Cardiac fibroblast (primary cell): ENCODE measurements around the gene SH3BP4.

ENCODE experiments used
- DNase-seq, 2 donors: peaks; one replicate each; pipeline versions ENCODE4 v3.0.0 to v3.0.0-alpha.2; 2010; ENCODE audit warnings: low read depth in 2 of 2
- H3K4me3 ChIP-seq, 2 donors: replicated peaks in 1 of 2; 1 replicate in 1 of 2; 2 replicates in 1 of 2; pipeline ENCODE4 v1.5.1; 2011; ENCODE audit warnings: low read depth in 2 of 2, low read length in 2 of 2, mild to moderate bottlenecking in 2 of 2, moderate library complexity in 1 of 2
- CTCF ChIP-seq: IDR thresholded peaks from one replicate; pipeline ENCODE4 v1.5.1; 2011; ENCODE audit warnings: low read depth, mild to moderate bottlenecking, low read length, inconsistent platforms

SH3BP4 gene, protein sequence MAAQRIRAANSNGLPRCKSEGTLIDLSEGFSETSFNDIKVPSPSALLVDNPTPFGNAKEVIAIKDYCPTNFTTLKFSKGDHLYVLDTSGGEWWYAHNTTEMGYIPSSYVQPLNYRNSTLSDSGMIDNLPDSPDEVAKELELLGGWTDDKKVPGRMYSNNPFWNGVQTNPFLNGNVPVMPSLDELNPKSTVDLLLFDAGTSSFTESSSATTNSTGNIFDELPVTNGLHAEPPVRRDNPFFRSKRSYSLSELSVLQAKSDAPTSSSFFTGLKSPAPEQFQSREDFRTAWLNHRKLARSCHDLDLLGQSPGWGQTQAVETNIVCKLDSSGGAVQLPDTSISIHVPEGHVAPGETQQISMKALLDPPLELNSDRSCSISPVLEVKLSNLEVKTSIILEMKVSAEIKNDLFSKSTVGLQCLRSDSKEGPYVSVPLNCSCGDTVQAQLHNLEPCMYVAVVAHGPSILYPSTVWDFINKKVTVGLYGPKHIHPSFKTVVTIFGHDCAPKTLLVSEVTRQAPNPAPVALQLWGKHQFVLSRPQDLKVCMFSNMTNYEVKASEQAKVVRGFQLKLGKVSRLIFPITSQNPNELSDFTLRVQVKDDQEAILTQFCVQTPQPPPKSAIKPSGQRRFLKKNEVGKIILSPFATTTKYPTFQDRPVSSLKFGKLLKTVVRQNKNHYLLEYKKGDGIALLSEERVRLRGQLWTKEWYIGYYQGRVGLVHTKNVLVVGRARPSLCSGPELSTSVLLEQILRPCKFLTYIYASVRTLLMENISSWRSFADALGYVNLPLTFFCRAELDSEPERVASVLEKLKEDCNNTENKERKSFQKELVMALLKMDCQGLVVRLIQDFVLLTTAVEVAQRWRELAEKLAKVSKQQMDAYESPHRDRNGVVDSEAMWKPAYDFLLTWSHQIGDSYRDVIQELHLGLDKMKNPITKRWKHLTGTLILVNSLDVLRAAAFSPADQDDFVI

DNA sequence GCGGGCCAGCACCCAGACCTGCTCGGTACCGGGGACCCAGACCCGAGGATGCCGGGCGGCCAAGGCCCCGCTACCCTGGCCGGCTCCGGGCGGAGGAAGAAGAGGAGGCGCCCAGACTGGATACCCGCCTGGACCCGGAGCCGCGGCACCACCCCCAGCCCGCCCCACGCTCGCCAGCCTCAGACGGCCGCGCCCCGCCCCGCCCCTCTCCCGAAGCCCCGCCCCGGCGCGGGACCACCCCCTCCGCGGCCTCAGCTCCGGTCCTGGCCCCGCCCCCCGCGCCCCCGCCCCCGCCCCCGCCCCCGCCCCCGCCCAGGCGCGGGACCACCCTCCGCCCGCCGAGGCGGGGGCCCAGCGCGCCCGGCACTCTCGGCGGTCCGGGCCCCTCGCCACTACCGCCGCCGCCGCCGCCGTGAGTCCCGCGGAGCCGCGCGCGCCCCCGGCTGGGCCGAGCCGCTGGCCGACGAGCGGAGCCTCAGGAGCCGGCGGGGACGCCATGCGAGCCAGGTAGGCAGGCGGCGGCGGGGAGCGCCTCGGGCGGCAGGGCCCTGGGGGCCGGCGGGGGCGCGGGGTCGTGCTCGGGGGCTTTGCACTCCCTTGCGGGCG is at the start of gene SH3BP4:
TSS of gene SH3BP4 (plus strand) at position 354 of the 606 bp plus-strand sequence. CDS start 82,986 bp downstream, outside the sequence.
- DNase-seq, result peak; percentile 73 to 87
- TF ChIP-seq CTCF, result no peak

DNA sequence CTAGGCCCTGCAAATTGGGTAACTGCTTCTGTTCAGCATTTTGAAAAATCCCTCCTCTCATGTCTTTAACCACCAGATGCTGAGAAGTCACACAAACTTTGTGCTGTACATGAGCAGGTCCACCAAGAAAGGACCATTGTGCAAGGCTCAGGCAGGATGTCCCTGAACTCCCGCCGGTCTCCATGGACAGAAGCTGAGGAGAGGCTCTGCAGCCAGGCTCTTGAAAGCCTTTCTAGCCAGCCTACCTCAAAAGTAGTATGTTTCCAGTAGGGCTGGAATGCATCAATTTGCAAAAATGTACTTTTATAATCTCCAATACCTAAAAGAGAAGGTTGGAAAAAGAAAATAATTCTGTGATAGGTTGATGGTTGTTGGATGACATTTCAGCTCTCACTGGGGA is 47.0 kb upstream of the SH3BP4 start:
- TF ChIP-seq CTCF, result no peak
- DNase-seq, result no peak
- H3K4me3 ChIP-seq, result no peak overlapping the region

More for the DNA sequence above, at the start of gene SH3BP4:
- H3K4me3 ChIP-seq, result peak within 1 kb of the TSS; percentile 70 to 79

DNA sequence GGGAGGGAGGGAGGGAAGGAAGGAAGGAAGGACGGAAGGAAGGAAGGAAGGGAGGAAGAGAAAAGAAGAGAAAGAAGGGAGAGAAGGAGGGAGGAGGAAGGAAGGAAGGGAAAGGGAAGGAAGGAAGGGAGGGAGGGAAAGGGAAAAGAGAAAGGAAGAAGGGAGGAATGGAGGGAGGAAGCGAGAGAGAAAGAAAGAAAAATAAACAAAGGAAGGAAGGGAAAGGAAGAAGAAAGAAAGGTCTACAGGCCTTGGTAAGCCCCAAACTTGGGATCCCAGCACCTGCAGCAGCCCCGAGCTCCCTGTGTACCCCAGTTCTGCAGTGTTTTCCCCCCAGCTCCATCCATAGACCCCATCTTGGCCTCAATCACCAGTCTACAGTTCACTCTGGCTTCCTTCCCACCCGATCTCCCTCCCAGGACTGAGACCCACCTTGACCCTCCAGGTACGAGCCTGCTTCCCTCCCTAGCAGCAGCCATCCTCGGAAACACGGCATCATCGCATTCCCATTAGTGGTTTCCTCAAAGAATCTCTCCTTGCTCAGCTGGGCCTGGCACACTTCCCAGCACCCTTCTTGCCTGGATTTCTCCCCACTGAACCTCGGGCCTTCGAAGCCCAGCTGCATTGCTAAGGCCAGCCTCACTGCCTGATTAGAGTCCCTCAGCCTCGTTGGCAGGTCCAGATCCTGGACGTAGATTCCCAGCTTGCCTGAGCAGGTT is 46.1 kb upstream of the SH3BP4 start:
- H3K4me3 ChIP-seq, result no peak overlapping the region
- no peak for TF ChIP-seq CTCF

DNA sequence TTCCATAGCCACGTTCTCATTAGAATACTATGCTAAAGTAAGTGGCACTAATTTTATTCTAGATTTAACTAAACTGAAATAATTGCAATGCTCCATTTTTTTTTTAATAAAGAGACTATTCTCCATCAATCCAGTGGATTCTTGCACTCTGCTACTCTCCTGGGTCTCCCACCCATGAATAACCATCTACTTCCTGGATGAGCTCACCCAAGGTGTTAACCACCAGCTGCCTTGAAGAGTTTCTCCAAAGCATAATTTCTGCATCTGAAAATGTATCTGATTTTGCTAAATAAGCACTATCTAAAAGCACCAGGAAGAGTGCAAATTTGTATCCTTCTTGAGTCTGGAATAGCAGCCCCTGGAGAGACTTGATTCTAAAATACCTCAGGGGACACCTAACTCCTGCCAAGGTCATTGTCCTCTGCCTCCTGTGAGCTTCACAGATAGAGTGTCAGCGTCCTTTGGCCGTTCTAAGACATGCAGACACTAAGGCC is 41.6 kb upstream of the SH3BP4 start:
- no peak overlapping the region for H3K4me3 ChIP-seq
- no peak for DNase-seq
- no peak for TF ChIP-seq CTCF

More for the DNA sequence above, 46.1 kb upstream of the SH3BP4 start:
- peak in 1 of 2 donors; percentile 29 for DNase-seq

DNA sequence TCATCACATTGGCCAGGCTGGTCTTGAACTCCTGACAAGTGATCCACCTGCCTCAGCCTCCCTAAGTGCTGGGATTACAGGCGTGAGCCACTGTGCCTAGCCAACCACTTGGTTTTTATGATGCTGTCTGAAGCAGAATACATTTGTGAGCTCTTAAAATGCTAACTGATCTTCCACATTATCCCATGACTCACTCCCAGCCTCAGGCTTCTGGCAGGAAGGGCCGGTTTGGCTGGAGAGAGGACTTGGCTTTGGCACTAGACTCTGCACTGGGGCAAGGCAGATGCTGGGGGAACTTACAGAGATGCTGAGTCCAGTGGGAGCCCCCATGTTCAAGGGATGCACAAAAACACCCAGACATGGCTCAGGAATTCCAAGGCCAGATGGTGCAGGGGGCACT is 40.5 kb upstream of the SH3BP4 start:
- peak; percentile 54 to 63 for DNase-seq
- H3K4me3 ChIP-seq, result no peak overlapping the region
- TF ChIP-seq CTCF, result no peak

DNA sequence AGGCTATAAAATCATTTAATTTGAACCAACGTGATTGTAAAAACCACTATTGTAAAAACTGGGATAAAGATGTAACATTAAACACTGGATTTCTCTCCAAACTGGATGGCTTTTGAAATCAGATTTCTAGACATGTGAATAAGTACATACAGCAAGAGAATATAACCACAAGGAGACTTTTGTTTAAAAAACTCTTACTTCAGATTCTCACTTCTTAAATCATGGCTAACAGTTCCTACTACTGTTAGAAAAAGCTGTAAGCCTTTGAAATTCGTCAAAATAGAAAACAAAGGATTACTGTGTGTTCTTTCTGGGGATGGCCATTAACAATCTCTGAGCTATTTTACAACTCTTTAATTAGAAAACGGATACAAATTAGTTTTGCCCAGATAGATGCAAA is 39.4 kb upstream of the SH3BP4 start:
- no peak for DNase-seq
- no peak overlapping the region for H3K4me3 ChIP-seq
- TF ChIP-seq CTCF, result no peak
